ENCODE results near the gene GGNBP2. TPM values are rescaled to one million over a fixed set of nuclear protein-coding genes. Genes with fewer than 3 reads are reported as not detected.

GGNBP2 gene, protein sequence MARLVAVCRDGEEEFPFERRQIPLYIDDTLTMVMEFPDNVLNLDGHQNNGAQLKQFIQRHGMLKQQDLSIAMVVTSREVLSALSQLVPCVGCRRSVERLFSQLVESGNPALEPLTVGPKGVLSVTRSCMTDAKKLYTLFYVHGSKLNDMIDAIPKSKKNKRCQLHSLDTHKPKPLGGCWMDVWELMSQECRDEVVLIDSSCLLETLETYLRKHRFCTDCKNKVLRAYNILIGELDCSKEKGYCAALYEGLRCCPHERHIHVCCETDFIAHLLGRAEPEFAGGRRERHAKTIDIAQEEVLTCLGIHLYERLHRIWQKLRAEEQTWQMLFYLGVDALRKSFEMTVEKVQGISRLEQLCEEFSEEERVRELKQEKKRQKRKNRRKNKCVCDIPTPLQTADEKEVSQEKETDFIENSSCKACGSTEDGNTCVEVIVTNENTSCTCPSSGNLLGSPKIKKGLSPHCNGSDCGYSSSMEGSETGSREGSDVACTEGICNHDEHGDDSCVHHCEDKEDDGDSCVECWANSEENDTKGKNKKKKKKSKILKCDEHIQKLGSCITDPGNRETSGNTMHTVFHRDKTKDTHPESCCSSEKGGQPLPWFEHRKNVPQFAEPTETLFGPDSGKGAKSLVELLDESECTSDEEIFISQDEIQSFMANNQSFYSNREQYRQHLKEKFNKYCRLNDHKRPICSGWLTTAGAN
- 10 to 100 TPM; 36.3 to 43.8 TPM for total RNA-seq

DNA sequence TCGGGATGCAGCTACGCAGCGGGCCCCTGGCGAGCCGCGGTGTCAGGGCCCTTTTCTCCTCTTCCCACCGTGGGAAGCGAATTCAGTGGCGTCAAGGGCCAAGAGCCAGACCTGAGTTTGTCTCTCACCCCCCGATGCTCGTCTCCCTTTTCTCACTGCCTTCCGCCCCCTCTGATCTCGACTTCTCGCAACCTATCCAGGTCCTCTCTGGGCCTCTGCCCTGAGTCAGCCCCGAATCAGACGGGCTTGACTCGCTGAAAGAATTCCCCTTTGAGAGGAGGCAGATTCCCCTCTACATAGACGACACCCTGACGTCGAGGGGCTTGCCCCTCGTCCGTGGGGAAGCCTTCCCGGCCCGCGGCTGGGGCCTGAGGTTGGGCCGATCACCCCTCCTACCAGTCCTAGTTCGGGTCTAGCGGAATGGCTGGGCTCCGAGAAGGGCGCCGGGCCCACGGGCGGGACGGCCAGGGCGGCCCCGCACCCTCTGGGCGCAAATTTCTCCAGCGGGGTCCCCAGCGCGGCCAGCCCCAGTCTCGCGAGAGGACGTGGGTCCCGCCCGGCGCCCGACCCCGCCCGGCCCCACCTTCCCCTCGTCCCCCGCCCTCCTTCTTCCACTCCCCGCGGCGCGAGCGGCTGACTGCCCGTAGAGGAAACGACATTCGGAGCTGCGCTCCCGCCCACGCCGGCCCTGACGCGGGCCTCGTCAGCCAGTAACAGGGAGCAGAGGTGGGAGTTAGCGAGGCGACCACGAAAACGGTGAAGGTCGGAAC lies at the start of gene GGNBP2:
Gene GGNBP2 (plus strand): TSS at position 613 of the 770 bp plus-strand sequence. CDS start 806 bp downstream, outside the sequence.
- Histone ChIP-seq H3K36me3 (replicated peaks in 1 of 2; ENCODE audit: insufficient read depth in 1 of 2, low read depth in 2 of 2) (no peaks in the 10 kb centered on the region), H3K4me1 (peaks cover 39% of the 10 kb centered on the region), H3K4me3 (peak within 1 kb of the TSS; percentile 81 to 97), H3K9me3 (no peaks in the 10 kb centered on the region), H3K27ac (peak within 1 kb of the TSS; percentile 95 to 100 (median 100)), H3K27me3 (no peaks in the 10 kb centered on the region)
- ATAC-seq (peak; percentile 85), DNase-seq (peak; percentile 90 to 91 (median 90))
- TF ChIP-seq POLR2A (IDR thresholded peaks at IDR 0.05) = peak; percentile 59 to 83 (median 82)
- TF ChIP-seq, protein P1, sequence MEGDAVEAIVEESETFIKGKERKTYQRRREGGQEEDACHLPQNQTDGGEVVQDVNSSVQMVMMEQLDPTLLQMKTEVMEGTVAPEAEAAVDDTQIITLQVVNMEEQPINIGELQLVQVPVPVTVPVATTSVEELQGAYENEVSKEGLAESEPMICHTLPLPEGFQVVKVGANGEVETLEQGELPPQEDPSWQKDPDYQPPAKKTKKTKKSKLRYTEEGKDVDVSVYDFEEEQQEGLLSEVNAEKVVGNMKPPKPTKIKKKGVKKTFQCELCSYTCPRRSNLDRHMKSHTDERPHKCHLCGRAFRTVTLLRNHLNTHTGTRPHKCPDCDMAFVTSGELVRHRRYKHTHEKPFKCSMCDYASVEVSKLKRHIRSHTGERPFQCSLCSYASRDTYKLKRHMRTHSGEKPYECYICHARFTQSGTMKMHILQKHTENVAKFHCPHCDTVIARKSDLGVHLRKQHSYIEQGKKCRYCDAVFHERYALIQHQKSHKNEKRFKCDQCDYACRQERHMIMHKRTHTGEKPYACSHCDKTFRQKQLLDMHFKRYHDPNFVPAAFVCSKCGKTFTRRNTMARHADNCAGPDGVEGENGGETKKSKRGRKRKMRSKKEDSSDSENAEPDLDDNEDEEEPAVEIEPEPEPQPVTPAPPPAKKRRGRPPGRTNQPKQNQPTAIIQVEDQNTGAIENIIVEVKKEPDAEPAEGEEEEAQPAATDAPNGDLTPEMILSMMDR (IDR thresholded peaks at IDR 0.05) = no peak
- intact Hi-C loops (cut with DNase I) = loop anchor here (10.0 kb wide), 1 partner anchor 50 kb away; the partner anchor contains the start of gene DHRS11
- 0% methylated on average over 13 to 70 of the region's 71 CpGs for WGBS, 2 donors

GRCh38 chr17:36495076-36495578 lies 49.6 kb upstream of the GGNBP2 start:
- DNase-seq = no peak
- WGBS, 2 donors = 75 to 89% methylated on average over 3 of the region's 3 CpGs
- intact Hi-C loops (cut with DNase I) = no loop called here
- H3K36me3 ChIP-seq (replicated peaks in 1 of 2; ENCODE audit: insufficient read depth in 1 of 2, low read depth in 2 of 2) = peaks cover 4 to 19% of the 10 kb centered on the region in 2 donors
- H3K9me3 ChIP-seq = no peaks in the 10 kb centered on the region
- no peak overlapping the region for H3K27ac ChIP-seq
- peaks cover 7% of the 10 kb centered on the region for H3K4me1 ChIP-seq
- no peaks in the 10 kb centered on the region for H3K27me3 ChIP-seq
- no peak for TF ChIP-seq POLR2A (IDR thresholded peaks at IDR 0.05)
- H3K4me3 ChIP-seq = no peak overlapping the region
- ATAC-seq = no peak

DNA sequence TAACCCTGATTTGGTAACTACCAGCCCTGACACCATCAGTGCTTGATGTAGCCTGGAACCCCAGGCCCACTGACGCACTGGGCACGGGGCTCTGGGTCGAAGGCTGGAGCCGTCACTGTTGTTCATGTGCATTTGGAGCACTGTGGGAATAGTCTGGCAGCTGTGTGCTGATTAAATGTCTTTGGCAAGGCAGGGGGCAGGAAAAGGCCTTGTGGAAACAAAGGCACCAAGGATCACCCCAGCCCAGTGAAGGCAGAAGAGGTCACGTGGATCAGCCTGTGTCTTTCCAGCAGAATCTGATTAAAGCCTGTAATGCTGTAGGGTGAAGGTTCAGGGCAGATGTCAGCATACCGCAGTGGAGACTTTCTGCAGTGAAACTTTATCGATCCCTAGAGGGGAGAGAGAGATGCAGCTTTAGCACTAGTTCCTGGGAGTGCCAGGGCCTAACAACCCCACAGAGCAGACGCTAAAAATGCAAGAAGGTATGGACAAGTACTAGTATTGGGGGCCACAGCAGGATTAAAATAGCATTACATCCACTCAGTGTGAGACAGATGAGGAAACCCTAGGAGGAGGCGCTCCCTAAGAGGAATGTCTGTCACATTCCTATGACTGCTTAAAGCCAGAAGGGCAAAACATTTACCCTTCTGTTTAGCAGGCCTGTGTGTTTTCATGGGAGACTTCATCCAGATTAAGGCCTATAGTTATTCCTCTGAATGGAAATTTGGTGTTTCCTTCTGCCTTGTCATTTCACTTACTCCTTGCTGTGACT lies 48.5 kb upstream of the GGNBP2 start:
- DNase-seq (no peak), ATAC-seq (no peak)
- Histone ChIP-seq H3K27me3 (no peaks in the 10 kb centered on the region), H3K36me3 (replicated peaks in 1 of 2; ENCODE audit: insufficient read depth in 1 of 2, low read depth in 2 of 2) (peaks cover 4 to 19% of the 10 kb centered on the region in 2 donors), H3K4me3 (no peak overlapping the region), H3K4me1 (peaks cover 7% of the 10 kb centered on the region), H3K9me3 (no peaks in the 10 kb centered on the region), H3K27ac (no peak overlapping the region)
- intact Hi-C loops (cut with DNase I) = no loop called here
- TF ChIP-seq POLR2A (IDR thresholded peaks at IDR 0.05) = no peak
- TF ChIP-seq, protein P1 (IDR thresholded peaks at IDR 0.05) = no peak
- 95 to 96% methylated on average over 9 of the region's 9 CpGs for WGBS, 2 donors

- ATAC-seq = no peak
- Histone ChIP-seq H3K36me3 (replicated peaks in 1 of 2; ENCODE audit: insufficient read depth in 1 of 2, low read depth in 2 of 2) (peaks cover 4 to 18% of the 10 kb centered on the region in 2 donors), H3K27ac (no peak overlapping the region), H3K4me3 (no peak overlapping the region), H3K9me3 (no peaks in the 10 kb centered on the region), H3K27me3 (no peaks in the 10 kb centered on the region), H3K4me1 (peaks cover 7% of the 10 kb centered on the region)
- intact Hi-C loops (cut with DNase I) = no loop called here
- WGBS, 2 donors = 85 to 89% methylated on average over 7 to 9 of the region's 9 CpGs
- DNase-seq = no peak
- TF ChIP-seq, protein P1 (IDR thresholded peaks at IDR 0.05) = no peak
- no peak for TF ChIP-seq POLR2A (IDR thresholded peaks at IDR 0.05)
Measured at GRCh38 chr17:36498155-36498554, 46.6 kb upstream of the GGNBP2 start.

All from body of pancreas (tissue), 4 donors.